ENCODE data around the gene FHAD1.

The FHAD1 gene

DNA sequence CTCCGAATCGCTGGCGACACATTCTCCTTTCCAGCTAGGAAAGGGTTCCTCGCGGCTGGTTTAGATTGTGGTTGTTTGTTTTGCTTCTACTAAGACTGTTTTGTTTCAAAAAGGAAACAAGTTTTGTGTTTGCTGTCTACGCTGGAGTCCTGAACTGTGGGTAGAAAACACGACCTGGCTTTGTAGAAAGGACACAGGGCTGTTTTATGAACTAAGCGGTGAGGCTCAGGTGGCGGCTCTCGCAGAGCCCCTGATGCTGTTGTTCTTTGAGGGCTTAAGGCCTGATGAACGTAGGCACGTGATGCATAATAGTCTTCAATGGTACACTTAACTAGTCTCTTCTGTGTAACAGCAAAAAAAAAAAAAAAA lies 27.0 kb upstream of the FHAD1 start:
- Histone ChIP-seq H3K4ac (ENCODE audit: low read length) (no peak overlapping the region), H3K4me3 (ENCODE audit: low read length in 2 of 2) (no peak overlapping the region), H3K79me1 (ENCODE audit: low read depth, low read length) (no peaks in the 10 kb centered on the region), H3K9ac (ENCODE audit: low read depth, low read length, poor library complexity) (no peak overlapping the region), H3K9me3 (replicated peaks in 1 of 2; ENCODE audit: control insufficient read depth in 2 of 2, insufficient read depth in 1 of 2, low read depth in 1 of 2, low read length in 2 of 2) (peaks cover 15 to 28% of the 10 kb centered on the region in 2 donors), H3K27ac (replicated peaks; ENCODE audit: low read length) (no peak overlapping the region), H3K14ac (ENCODE audit: low read length) (no peak overlapping the region), H2BK15ac (ENCODE audit: low read length) (no peak overlapping the region), H3K27me3 (ENCODE audit: control insufficient read depth in 3 of 3, insufficient read depth in 3 of 3, low read depth in 1 of 3, low read length in 3 of 3) (no peaks in the 10 kb centered on the region), H2BK5ac (ENCODE audit: low read length) (no peak overlapping the region), H2BK12ac (ENCODE audit: low read length) (no peak overlapping the region), H2AFZ (ENCODE audit: low read length) (no peak overlapping the region), H3K4me2 (ENCODE audit: insufficient read depth, low read length, poor library complexity, severe bottlenecking) (no peak overlapping the region), H4K8ac (ENCODE audit: low read depth, low read length) (no peak overlapping the region), H4K91ac (ENCODE audit: low read depth, low read length, poor library complexity) (no peak overlapping the region), H2BK120ac (ENCODE audit: low read depth, low read length) (no peak overlapping the region), H3K23ac (ENCODE audit: low read depth, low read length, poor library complexity) (no peak overlapping the region), H3K4me1 (ENCODE audit: control insufficient read depth in 2 of 2, insufficient read depth in 1 of 2, low read depth in 1 of 2, low read length in 2 of 2) (peaks cover 6 to 8% of the 10 kb centered on the region in 2 donors), H2AK5ac (ENCODE audit: low read depth, low read length) (no peak overlapping the region), H3K18ac (ENCODE audit: low read length) (no peak overlapping the region), H3K36me3 (replicated peaks in 1 of 2; ENCODE audit: control insufficient read depth in 2 of 2, insufficient read depth in 2 of 2, low read length in 2 of 2) (peaks cover 10 to 18% of the 10 kb centered on the region in 2 donors)
- DNase-seq (ENCODE audit: low spot score): no peak
- no CpG with 5 or more reads among the region's 12 CpGs for WGBS, 2 donors (ENCODE audit: extremely low coverage in 2 of 2, insufficient read length in 2 of 2, insufficient replicate concordance in 1 of 2)

DNA sequence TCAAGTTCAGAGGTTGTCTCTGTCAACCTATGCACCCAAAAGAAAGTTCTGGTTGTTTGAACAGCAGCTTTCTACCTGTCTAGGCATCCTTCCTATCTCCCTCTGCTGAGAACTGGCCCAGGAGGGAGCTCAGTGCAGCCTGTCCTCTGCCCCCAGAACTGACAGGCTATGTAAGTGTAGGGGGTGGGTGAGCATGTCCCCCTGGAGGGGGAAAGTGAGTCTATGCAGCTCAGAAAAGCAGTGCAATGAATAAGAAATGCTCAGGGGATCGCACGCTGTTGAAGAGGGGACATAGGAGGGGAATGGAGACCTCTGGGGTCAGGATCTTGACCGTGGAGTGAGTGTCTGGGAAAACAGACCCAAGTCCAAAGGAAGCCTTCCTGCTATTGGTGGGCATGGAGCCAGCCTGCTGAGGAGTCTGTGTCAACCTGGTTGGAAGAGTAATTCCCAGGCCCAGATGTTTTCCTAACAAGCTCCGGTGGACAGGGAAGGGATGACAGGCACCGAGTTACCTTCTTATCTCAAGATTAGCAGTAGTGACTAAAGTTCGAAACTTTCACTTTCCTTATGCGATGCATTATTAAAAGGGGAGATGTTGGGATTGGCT lies 26.1 kb upstream of the FHAD1 start:
- Histone ChIP-seq H3K9me3 (replicated peaks in 1 of 2; ENCODE audit: control insufficient read depth in 2 of 2, insufficient read depth in 1 of 2, low read depth in 1 of 2, low read length in 2 of 2) (peaks cover 15 to 28% of the 10 kb centered on the region in 2 donors), H4K91ac (ENCODE audit: low read depth, low read length, poor library complexity) (no peak overlapping the region), H3K18ac (ENCODE audit: low read length) (no peak overlapping the region), H3K27me3 (ENCODE audit: control insufficient read depth in 3 of 3, insufficient read depth in 3 of 3, low read depth in 1 of 3, low read length in 3 of 3) (no peaks in the 10 kb centered on the region), H4K8ac (ENCODE audit: low read depth, low read length) (no peak overlapping the region), H3K4me3 (ENCODE audit: low read length in 2 of 2) (no peak overlapping the region), H2AK5ac (ENCODE audit: low read depth, low read length) (no peak overlapping the region), H2BK120ac (ENCODE audit: low read depth, low read length) (no peak overlapping the region), H3K4me2 (ENCODE audit: insufficient read depth, low read length, poor library complexity, severe bottlenecking) (no peak overlapping the region), H3K9ac (ENCODE audit: low read depth, low read length, poor library complexity) (no peak overlapping the region), H3K23ac (ENCODE audit: low read depth, low read length, poor library complexity) (no peak overlapping the region), H2AFZ (ENCODE audit: low read length) (no peak overlapping the region), H2BK5ac (ENCODE audit: low read length) (no peak overlapping the region), H3K4me1 (ENCODE audit: control insufficient read depth in 2 of 2, insufficient read depth in 1 of 2, low read depth in 1 of 2, low read length in 2 of 2) (peaks cover 4% of the 10 kb centered on the region in 2 donors), H2BK15ac (ENCODE audit: low read length) (no peak overlapping the region), H3K4ac (ENCODE audit: low read length) (no peak overlapping the region), H3K79me1 (ENCODE audit: low read depth, low read length) (no peaks in the 10 kb centered on the region), H2BK12ac (ENCODE audit: low read length) (no peak overlapping the region), H3K36me3 (replicated peaks in 1 of 2; ENCODE audit: control insufficient read depth in 2 of 2, insufficient read depth in 2 of 2, low read length in 2 of 2) (peaks cover 10 to 14% of the 10 kb centered on the region in 2 donors), H3K14ac (ENCODE audit: low read length) (no peak overlapping the region), H3K27ac (replicated peaks; ENCODE audit: low read length) (no peak overlapping the region)
- WGBS, 2 donors (ENCODE audit: extremely low coverage in 2 of 2, insufficient read length in 2 of 2, insufficient replicate concordance in 1 of 2): no CpG with 5 or more reads among the region's 7 CpGs
- no peak for DNase-seq (ENCODE audit: low spot score)

DNA sequence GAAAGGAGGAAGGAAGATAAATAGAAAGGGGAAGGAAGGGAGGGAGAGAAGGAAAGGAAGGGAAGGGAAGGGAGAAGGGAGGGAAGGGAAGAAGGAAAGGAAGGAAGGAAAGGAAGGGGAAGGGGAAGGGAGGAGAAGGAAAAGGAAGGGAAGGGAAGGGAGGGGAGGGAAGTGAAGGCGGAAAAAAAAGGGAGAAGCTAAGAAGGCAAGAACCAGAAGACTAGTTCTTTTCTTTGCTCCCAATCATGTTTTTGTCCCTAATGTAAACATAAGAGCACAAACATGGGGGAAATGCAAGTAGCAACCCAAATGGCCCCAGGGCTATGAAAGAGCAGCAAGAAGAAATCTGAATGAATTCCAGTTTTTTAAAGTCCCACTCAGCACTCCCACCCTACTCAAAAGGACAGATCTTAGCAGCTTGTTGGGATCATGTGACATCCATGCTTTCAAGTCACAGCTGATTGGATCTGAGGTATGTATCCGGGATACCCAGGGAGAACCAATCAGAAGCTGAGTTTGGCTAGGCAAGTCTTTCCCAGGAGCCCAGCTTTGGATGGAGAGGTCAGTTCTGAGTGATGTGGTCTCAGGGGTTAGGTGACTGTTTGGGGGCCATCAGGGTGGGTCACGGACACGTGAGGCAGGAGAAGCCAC lies 24.2 kb upstream of the FHAD1 start:
- Histone ChIP-seq H3K14ac (ENCODE audit: low read length) (no peak overlapping the region), H3K36me3 (replicated peaks in 1 of 2; ENCODE audit: control insufficient read depth in 2 of 2, insufficient read depth in 2 of 2, low read length in 2 of 2) (peaks cover 10 to 14% of the 10 kb centered on the region in 2 donors), H4K8ac (ENCODE audit: low read depth, low read length) (no peak overlapping the region), H3K18ac (ENCODE audit: low read length) (no peak overlapping the region), H3K9ac (ENCODE audit: low read depth, low read length, poor library complexity) (no peak overlapping the region), H4K91ac (ENCODE audit: low read depth, low read length, poor library complexity) (no peak overlapping the region), H3K4me1 (ENCODE audit: control insufficient read depth in 2 of 2, insufficient read depth in 1 of 2, low read depth in 1 of 2, low read length in 2 of 2) (peaks cover 6 to 10% of the 10 kb centered on the region in 2 donors), H2BK5ac (ENCODE audit: low read length) (no peak overlapping the region), H3K23ac (ENCODE audit: low read depth, low read length, poor library complexity) (no peak overlapping the region), H3K27me3 (ENCODE audit: control insufficient read depth in 3 of 3, insufficient read depth in 3 of 3, low read depth in 1 of 3, low read length in 3 of 3) (no peaks in the 10 kb centered on the region), H3K9me3 (replicated peaks in 1 of 2; ENCODE audit: control insufficient read depth in 2 of 2, insufficient read depth in 1 of 2, low read depth in 1 of 2, low read length in 2 of 2) (peaks cover 12 to 21% of the 10 kb centered on the region in 2 donors), H3K27ac (replicated peaks; ENCODE audit: low read length) (no peak overlapping the region), H3K4me3 (ENCODE audit: low read length in 2 of 2) (no peak overlapping the region), H2BK15ac (ENCODE audit: low read length) (no peak overlapping the region), H3K4me2 (ENCODE audit: insufficient read depth, low read length, poor library complexity, severe bottlenecking) (no peak overlapping the region), H2AFZ (ENCODE audit: low read length) (no peak overlapping the region), H2AK5ac (ENCODE audit: low read depth, low read length) (no peak overlapping the region), H2BK120ac (ENCODE audit: low read depth, low read length) (no peak overlapping the region), H3K79me1 (ENCODE audit: low read depth, low read length) (no peaks in the 10 kb centered on the region), H2BK12ac (ENCODE audit: low read length) (no peak overlapping the region), H3K4ac (ENCODE audit: low read length) (no peak overlapping the region)
- DNase-seq (ENCODE audit: low spot score): no peak
- WGBS, 2 donors (ENCODE audit: extremely low coverage in 2 of 2, insufficient read length in 2 of 2, insufficient replicate concordance in 1 of 2): no CpG with 5 or more reads among the region's 4 CpGs

DNA sequence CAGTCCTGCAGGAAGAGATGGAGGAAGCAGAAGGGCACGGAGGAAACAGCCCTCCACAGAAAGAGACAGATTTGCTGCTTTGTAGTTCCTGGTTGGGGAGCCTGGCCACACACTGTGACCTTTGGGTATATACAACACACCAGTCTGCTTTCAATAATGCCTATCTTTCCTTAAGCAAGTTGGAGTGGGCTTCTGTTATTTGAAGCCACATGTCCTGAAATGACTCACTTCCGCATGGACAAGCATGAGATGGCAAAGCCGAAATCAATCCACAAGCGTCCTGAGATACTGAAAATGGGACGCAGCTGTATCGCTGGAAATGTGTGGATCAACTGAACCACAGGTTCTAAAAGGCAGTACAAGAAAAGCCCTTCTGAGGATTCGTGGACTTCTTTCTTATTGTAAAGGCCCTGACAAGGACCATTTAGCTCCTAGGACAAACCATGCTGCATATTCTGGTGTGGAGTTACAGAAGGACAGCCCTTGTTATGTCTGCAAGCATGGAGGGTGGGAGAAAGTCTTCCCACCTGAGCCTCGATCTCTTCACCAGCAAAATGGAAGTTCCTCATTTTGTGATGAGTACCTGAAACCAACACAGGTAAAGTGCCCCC lies 22.7 kb upstream of the FHAD1 start:
- Histone ChIP-seq H4K91ac (ENCODE audit: low read depth, low read length, poor library complexity) (no peak overlapping the region), H2BK120ac (ENCODE audit: low read depth, low read length) (no peak overlapping the region), H2BK15ac (ENCODE audit: low read length) (no peak overlapping the region), H3K36me3 (replicated peaks in 1 of 2; ENCODE audit: control insufficient read depth in 2 of 2, insufficient read depth in 2 of 2, low read length in 2 of 2) (peaks cover 6 to 8% of the 10 kb centered on the region in 2 donors), H3K4me3 (ENCODE audit: low read length in 2 of 2) (no peak overlapping the region), H4K8ac (ENCODE audit: low read depth, low read length) (no peak overlapping the region), H3K4me2 (ENCODE audit: insufficient read depth, low read length, poor library complexity, severe bottlenecking) (no peak overlapping the region), H2BK5ac (ENCODE audit: low read length) (no peak overlapping the region), H3K18ac (ENCODE audit: low read length) (no peak overlapping the region), H3K4ac (ENCODE audit: low read length) (no peak overlapping the region), H2AFZ (ENCODE audit: low read length) (no peak overlapping the region), H2BK12ac (ENCODE audit: low read length) (no peak overlapping the region), H2AK5ac (ENCODE audit: low read depth, low read length) (no peak overlapping the region), H3K23ac (ENCODE audit: low read depth, low read length, poor library complexity) (no peak overlapping the region), H3K9ac (ENCODE audit: low read depth, low read length, poor library complexity) (no peak overlapping the region), H3K79me1 (ENCODE audit: low read depth, low read length) (no peaks in the 10 kb centered on the region), H3K9me3 (replicated peaks in 1 of 2; ENCODE audit: control insufficient read depth in 2 of 2, insufficient read depth in 1 of 2, low read depth in 1 of 2, low read length in 2 of 2) (peaks cover 0 to 5% of the 10 kb centered on the region in 2 donors), H3K14ac (ENCODE audit: low read length) (no peak overlapping the region), H3K4me1 (ENCODE audit: control insufficient read depth in 2 of 2, insufficient read depth in 1 of 2, low read depth in 1 of 2, low read length in 2 of 2) (peaks cover 6 to 10% of the 10 kb centered on the region in 2 donors), H3K27ac (replicated peaks; ENCODE audit: low read length) (no peak overlapping the region), H3K27me3 (ENCODE audit: control insufficient read depth in 3 of 3, insufficient read depth in 3 of 3, low read depth in 1 of 3, low read length in 3 of 3) (no peaks in the 10 kb centered on the region)
- DNase-seq (ENCODE audit: low spot score): no peak
- no CpG with 5 or more reads among the region's 8 CpGs for WGBS, 2 donors (ENCODE audit: extremely low coverage in 2 of 2, insufficient read length in 2 of 2, insufficient replicate concordance in 1 of 2)
